Retinal pigment epithelial cell (primary cell): ENCODE data around the gene LRGUK.

Experiments used
- DNase-seq: peaks from one replicate; pipeline ENCODE4 v3.0.0-alpha.2; 2010; ENCODE audit warnings: low read depth
- H3K4me3 ChIP-seq: 2 replicates; pipeline ENCODE4 v1.5.1; 2011; ENCODE audit warnings: mild to moderate bottlenecking, low read length, control low read depth, moderate library complexity
- TF ChIP-seq, protein P1 (sequence below): conservative IDR thresholded peaks from 2 replicates; pipeline ENCODE4 v1.5.1; 2011; ENCODE audit warnings: low read depth, low read length, control low read depth, inconsistent platforms

Gene LRGUK

DNA sequence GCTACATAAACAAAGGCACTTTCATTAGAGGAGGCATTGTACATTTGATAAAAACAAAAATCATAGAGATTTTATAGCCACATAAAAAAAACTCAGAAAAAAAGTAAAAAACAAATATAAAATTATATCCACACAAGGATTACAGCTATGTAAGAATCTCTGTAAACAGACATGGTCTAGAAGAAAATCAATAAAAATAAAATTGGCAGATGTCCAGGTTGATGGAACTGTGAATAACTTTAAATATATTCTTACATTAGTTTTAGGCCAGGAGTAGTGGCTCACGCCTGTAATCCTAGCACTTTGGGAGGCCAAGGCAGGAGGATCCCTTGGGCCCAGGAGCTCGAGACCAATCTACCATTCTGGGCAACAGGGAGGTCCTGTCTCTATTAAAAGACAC, 170.3 kb downstream of the LRGUK start:
- H3K4me3 ChIP-seq: no peak overlapping the region
- no peak for DNase-seq
- TF ChIP-seq, protein P1, sequence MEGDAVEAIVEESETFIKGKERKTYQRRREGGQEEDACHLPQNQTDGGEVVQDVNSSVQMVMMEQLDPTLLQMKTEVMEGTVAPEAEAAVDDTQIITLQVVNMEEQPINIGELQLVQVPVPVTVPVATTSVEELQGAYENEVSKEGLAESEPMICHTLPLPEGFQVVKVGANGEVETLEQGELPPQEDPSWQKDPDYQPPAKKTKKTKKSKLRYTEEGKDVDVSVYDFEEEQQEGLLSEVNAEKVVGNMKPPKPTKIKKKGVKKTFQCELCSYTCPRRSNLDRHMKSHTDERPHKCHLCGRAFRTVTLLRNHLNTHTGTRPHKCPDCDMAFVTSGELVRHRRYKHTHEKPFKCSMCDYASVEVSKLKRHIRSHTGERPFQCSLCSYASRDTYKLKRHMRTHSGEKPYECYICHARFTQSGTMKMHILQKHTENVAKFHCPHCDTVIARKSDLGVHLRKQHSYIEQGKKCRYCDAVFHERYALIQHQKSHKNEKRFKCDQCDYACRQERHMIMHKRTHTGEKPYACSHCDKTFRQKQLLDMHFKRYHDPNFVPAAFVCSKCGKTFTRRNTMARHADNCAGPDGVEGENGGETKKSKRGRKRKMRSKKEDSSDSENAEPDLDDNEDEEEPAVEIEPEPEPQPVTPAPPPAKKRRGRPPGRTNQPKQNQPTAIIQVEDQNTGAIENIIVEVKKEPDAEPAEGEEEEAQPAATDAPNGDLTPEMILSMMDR: no peak

DNA sequence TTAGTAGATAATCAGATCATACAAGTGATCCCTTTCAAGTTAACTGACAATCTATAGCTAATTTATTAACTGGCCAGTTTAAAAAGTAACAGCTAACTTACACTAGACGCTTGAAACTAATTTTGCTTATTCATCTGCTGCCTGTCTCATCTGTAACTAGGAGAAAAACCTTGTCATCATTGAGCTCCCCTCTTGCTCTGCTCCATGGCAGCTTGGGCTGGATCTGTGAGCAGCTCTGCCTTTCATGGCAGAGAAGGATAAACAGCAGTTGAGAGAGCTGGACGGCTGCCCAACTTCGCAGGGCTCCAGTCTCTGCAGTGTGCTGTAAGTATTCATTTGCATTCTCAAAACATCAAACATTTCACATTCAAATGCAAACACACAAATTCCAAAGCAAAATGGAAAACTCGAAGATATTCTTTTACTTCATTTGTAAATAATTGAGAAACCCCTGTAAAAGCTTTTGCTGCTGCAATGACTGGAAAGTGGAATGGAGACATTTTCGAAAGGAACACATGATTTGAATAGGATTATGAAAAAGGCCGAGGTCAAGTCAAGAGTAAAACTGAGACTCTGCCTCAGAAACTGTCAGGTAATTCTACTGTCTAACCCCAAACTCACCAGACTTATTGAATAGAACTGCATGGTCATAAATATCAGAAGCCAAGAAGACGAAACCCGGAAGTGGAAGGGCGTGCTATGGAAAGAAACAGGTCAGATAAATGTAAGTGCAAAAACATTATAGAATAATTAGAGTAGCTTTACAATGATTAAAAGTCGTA, 172.0 kb downstream of the LRGUK start:
- no peak overlapping the region for H3K4me3 ChIP-seq
- TF ChIP-seq, protein P1: no peak
- DNase-seq: no peak

DNA sequence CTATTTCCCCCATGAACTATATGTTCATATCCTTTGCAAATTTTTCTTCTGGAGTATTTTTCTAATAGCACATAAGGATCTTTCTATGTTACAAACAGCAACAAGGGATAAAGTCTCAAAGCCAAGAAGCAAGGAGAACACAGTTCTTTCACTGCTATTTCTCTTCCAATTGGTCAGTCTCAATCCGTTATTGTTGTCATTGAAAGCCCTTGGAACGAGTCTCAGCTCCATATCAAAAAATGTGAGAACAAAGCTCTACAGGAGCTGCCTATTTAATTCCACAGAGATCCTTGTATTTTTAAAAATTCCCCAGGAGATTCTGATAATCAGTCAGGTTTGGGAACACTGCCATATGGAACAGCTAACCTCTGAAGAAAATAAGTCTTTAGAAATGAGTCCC, 173.8 kb downstream of the LRGUK start:
- DNase-seq: no peak
- TF ChIP-seq, protein P1: no peak
- no peak overlapping the region for H3K4me3 ChIP-seq

DNA sequence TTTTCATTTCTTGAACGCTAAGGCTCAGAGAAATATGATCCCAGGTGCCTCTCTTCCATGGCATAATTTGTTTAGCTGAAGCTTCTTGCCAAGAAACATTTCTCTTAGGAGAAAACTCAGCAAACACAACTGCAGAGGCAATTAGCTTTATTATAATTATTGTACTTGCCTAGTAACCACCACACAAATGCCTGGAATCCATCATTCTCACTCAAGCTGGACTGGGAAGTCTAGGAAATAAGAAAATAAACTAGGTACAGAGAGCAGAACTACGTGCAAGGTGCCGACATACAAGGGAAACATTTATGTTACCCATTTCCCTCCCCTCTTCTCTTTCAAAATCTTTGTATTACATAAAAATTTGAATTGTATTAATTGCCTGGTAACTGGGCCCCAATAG, 174.5 kb downstream of the LRGUK start:
- DNase-seq: no peak
- TF ChIP-seq, protein P1: no peak
- H3K4me3 ChIP-seq: no peak overlapping the region

DNA sequence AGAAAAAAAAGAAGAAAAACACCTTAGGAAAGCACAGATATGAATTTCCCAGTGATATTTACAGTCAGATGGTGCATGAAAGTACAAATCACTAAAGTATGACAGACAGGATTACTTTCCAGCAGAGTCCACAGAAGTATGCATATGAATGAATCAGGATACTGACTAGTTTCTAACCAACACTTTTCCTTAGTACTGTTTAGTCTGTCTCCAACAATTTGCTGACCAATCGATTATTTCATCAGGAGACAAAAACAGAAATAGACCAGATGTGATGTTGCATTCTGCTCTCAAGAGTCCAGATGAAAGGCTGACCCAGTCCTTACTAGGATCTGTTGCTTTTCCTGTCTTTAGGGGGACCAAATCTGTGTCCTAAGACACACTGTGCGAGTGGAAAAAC, 175.0 kb downstream of the LRGUK start:
- H3K4me3 ChIP-seq: no peak overlapping the region
- TF ChIP-seq, protein P1: no peak
- no peak for DNase-seq

DNA sequence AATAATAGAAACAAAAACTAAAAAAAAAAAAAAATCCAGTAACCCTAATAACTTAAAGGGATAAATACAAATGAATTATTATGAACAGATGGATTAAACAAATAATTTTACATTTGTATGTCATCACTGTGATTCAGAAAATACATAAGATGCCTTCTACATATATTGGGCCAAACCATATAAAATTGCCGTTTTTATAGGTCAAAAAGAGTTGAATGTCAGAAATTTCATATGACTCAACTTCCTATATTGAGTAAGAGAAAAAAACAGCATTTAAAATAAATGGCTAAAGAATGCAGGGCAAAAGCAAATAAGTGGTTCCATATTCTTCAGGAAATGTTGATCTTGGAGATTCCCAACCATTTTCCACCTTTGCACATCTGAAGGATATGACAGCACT, 180.2 kb downstream of the LRGUK start:
- no peak for DNase-seq

DNA sequence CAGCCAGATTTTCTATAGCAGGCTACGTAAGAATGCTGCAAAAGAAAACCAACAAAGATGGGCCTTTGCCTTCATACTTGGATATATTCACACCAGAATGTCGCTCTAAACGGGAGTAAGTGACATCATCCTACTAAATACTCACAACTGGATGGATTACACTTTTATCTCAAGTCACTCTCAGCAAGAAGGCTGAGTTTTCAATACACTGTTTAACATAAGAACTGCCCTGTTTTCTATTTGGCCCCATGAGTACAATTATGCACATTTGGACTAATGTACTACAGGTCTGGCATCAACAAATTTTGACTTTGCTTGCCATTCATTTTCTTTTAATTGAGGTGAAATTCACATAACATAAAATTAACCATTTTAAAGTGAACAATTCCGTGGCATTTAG, 181.4 kb downstream of the LRGUK start:
- TF ChIP-seq, protein P1: no peak
- no peak for DNase-seq
- no peak overlapping the region for H3K4me3 ChIP-seq

More for the DNA sequence above, 180.2 kb downstream of the LRGUK start:
- TF ChIP-seq, protein P1: no peak
- H3K4me3 ChIP-seq: no peak overlapping the region
